ENCODE measurements around the gene EIF4E1B. TPM values are rescaled to one million over a fixed set of nuclear protein-coding genes. Genes with fewer than 3 reads are reported as not detected.
A peak's percentile ranks its signal among the peaks of the same experiment; 100 is the strongest.

Gene EIF4E1B
- total RNA-seq, 1 donor from 2014 or later: not detected

- DNase-seq: no peak
These were observed 23.6 kb upstream of the EIF4E1B start for GRCh38 chr5:176606875-176607274.

- no peak for DNase-seq
These were observed 22.3 kb upstream of the EIF4E1B start for GRCh38 chr5:176608142-176608705.

GRCh38 chr5:176608937-176609723, 21.3 kb upstream of the EIF4E1B start:
- peak; percentile 43 for DNase-seq

GRCh38 chr5:176609724-176610434, 20.6 kb upstream of the EIF4E1B start, which contains the start of gene GPRIN1:
Gene GPRIN1, minus strand, starts transcription at chr5:176610156. Its CDS starts 10,322 bp downstream, at chr5:176599834.
- peak; percentile 71 for DNase-seq

DNA sequence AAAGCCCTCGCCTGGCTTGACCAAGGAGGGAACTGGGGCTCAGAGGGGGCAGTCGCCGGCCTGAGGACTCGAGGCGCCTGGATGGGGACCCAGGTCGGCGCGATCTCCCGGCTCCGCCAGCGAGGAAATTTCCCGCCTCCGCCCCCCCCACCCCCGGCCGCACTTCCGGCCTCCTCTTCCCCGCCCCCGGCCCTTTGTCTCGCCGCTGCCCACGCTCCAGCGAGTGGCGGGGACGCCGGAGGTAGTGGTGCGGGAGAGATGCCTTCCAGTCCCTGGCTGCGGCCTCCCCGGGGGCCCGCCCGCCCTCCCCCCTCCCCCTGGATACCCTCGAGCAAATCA, 20.1 kb upstream of the EIF4E1B start:
- DNase-seq: no peak

DNA sequence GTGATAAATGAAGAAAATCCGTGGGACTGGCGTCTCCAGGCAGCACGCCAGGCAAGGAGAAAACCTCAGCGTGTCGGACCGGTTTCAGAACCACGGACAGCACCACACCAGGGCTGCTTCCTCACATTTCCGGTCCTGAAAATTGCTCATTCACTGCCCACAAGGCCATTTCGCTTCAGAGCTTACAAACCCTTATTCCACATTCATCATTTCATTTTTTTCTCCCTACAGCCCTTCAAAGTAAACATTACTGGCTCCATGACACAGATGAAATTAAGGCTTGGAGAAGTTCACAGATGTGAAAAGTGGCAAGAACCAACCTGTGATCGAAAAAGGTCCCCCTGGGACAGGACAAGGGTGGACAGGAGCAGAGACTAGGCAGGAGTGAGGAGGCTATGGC, 19.0 kb upstream of the EIF4E1B start:
- peak; percentile 94 for DNase-seq

- no peak for DNase-seq
These were observed 18.5 kb upstream of the EIF4E1B start for GRCh38 chr5:176612008-176612407.

DNA sequence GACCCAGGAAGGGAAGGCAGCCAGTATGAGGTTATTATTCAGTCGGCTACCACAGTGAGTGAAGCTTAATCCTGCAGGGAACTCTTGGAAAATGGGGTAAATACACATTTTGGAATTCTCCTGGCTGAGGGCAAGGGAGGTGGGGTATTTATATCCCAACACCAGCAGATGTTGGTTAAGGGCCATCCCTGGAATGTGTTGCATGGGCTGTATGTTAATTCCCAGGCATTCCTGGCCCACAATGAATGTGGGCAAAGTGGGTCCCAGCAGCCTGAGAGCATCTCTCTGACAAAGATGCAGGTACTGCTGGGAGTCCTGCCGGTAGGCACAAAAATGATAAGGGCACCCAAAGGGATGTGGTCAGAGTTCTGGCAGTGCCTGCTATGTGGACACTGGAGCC, 17.6 kb upstream of the EIF4E1B start:
- no peak for DNase-seq

GRCh38 chr5:176614805-176615478, 15.5 kb upstream of the EIF4E1B start:
- peak; percentile 88 for DNase-seq

DNA sequence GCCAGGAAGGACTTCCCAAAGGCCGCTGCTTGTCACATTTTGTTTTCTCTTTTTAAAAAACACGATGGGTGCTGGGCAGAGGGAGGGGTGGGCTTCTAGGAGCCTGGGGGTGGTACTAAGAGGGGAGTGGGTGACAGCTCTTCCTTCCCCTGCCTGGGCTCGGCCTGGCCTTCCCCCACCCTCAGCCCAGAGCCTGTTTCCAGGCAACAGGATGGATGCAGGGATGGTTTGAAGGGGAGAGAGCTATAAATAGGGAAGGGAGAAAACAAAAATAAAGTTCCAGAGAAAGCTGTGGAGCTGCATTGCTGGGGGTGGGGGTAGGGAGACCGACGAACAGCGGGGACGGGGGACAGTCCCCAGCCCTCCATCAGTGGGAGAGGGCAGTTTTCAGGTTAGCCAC, 14.0 kb upstream of the EIF4E1B start:
- DNase-seq: no peak

DNA sequence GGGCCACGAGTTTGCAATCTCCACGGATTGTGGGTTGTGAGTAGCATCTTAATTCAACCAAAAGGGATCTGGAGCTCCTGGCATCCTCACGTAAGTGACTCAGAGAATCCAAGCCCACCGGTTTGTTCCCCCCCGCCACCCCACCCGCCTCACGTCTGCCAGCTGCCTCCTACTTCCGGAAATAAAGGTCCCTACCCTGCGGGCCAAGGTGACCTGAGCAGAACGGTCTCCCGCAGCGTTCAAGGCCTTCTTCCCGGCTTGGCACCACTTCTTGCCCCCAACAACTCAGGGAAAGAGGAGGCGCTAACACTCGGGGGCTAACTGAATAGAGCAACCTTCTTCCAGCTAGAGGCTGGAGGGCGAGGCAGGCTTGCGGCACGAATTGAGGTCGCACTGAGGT, 11.7 kb upstream of the EIF4E1B start:
- DNase-seq: no peak

GRCh38 chr5:176619203-176619568, 11.3 kb upstream of the EIF4E1B start:
- peak; percentile 93 for DNase-seq

DNA sequence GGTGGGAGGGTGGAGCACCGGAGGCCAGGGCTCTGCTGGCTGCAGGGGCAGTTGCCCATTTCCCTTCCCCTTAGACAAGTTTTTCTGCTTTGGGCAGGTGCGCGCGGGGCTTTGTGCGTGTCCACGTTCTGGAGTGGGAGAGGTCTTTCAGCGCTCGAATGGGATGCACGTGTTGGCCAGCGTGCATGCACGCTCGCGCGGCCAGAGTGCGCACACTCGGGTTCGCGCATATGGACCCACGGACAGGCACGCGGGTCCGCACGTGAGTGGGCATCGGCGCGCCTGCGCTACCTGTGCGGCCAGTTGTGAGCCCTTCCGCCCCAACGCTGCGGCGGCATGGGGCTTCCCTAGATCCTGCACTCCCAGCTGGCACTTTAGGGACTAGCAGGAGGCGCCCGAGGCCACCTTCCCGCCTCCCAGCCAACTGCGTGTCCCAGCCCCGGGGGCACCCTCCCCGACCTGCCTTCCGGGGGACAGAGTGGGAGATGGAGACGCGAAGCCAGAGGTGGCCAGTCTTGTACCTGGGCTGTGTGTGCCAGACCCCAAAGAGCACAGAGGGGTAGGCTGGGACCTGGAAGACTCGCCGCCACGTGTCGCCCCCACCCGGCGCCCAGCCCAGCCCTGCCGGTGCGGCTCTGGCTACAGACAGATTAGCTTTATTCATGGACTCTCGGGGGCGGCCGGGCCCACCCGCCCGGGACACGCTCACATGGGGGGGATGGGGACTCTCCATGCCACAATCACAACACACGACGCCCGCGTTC, 10.7 kb upstream of the EIF4E1B start:
- no peak for DNase-seq

DNA sequence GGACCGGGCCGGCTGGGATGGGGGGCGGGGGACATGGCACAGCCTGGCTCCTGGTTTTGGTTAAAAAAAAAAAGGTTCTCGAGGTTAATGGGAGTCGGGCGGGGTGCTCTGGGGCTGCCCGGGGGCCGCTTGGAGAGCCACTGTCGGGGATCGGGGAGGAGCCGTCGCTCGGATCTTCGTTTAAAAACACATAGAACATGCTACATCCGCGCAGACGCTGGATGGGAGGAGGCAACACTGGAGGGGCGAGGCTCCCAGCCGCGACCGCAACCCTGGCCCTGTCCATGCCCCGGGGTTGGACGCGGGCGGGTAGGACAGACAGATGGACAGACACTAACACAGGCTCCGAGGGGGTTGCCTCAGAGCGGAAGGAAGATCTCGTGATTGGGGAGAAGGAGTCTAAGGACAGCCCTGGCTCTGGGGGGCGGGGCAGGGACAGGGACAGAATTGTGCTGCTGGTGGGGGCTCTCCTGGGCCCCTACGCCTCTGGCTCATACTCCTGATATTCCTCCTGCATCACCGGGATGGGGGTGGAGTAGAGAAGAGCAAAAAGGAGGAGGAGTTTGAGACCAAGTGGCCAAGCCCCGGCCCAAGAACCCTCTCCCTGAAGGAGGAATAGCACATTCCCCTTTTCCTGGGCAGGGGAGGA, 10.0 kb upstream of the EIF4E1B start:
- DNase-seq: no peak

DNA sequence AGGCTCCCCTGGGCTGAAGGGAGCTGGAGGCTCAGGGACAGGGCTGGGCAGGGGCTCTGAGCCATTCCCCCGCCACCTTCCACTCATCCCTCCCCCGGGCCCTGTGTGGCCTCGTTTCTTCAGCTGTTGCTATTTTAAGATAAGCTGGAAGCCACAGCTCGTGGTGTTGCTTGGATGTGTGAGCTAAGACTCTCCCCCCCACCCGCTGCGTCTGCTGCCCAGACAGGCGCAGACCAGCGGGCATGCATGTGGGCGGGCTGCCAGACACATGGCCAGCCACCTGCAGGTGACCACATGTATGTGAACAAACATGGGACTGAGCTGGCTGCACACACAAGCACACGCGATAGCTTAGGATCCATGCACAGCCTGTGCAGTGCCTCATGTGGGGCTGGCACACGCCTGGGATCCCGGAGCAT, 8.8 kb upstream of the EIF4E1B start:
- DNase-seq: no peak

DNA sequence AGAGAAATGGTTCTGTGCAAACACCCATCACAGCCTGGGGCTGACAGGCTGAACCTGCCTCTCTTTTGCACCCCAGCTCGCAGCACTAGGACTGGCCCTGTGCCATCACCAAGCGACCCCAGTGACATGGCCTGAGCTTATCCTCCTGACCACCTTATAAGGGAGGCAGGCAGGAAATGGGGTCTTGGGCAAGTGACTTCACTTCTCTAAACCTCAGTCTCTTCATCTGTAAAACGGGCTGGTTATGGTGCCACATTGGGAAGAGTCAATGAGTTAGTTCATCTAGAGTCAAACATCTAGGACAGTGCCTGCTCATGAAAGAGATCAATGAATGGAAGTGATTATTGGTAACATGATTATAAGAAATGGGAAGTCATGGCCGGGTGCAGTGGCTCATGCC, 6.3 kb upstream of the EIF4E1B start:
- DNase-seq: no peak

- DNase-seq: no peak
These were observed 5.5 kb upstream of the EIF4E1B start for GRCh38 chr5:176624938-176625337.

DNA sequence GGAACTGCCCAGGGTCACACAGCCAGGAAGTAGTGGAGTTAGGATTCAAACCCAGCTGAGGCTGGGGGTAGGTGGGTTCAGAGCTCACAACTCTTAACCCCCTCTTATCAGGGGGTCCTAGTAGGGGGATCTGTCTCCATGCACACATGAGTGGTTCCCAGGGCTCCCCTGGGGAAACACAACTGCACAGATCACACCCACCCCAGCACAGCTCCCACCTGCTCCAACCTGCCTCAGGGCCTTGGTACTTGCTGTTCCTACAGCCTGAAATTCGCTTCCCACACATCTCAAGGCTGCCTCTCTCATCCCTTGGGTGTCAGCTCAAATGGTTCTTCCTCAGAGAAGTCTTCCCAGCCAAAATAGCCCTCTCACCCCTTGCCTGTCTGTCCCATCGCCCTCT, 5.0 kb upstream of the EIF4E1B start:
- no peak for DNase-seq

DNA sequence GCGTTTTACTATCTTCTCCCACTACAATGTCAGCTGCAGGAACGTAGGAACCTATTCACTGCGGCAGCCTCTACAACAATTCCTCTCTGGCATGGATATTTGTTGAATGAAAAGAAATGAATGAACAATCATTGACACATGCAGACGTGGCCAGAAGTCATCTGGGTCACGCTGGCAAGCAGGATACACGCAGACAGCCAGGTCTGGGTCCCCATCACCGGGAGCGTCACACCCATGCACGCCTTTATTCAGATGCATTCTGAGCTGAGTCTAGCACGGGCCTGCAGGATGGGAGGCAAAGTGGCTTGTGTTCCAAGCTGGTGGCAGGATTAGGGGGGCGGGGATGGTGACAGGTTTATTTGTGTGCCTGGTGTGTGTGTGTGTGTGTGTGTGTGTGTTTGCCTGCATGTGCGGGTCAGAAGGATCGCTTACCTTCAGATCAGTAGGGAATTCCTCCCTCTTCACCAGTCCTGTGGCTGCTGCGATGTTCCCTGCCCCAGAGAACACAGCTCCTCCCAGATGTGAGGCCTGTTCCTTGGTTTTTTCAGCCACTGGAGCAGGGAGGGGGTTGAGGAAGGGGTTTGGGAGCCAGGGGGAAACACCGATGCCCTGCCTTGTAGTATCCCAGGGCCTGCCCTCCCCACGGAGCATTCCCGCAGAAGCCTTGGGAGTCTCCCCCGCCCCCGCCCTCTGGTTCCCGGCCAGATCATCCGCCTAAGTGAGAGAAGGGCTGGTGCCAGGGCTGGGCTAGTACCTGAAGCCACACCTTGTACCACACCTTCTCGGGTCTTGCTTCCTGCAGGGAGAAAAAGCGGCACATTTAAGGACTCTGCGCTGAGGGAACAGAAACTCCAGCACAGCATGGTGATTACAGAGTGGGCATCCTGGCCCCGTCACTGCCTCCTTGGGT, 4.3 kb upstream of the EIF4E1B start:
- no peak for DNase-seq

- DNase-seq: no peak
These were observed 3.6 kb upstream of the EIF4E1B start for GRCh38 chr5:176626876-176627236.

DNA sequence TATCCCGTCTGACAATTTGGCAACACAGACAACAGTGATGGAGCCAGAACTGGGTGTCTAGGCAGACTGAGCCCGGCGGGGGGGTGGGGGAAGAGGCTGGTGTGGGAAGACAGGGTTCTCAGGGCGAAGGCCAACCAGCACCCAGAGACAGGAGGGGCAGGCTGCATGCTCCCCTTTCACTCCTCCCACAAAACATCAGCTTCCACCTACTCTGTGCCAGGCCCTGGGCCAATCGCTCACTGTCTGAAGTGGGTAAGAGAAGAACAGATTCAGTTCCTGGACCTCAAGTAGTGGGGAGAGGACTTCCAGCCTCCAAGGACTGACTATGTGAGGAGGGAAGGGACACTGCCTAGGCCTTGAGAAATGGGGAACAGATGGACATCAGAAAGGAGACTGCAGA, 2.9 kb upstream of the EIF4E1B start:
- no peak for DNase-seq
